Gastrocnemius medialis (tissue), 4 donors: ENCODE data around the gene CDK14. TPM values are rescaled to one million over a fixed set of nuclear protein-coding genes. Genes with fewer than 3 reads are reported as not detected.

Experiments
- ATAC-seq, 2 donors: fragments of 150-250 bp; one replicate each; pipeline ENCODE4 v1.9.1; 2016
- DNase-seq, 2 donors: peaks; one replicate each; pipeline ENCODE4 v3.0.0-alpha.2; 2019
- H3K27ac ChIP-seq, 4 donors: fragments of 200-600 bp; sonication (generic); 1 replicate in 1 of 4; 2 replicates in 3 of 4; pipeline ENCODE4 v1.5.1; 2016 to 2018; ENCODE audit warnings: mild to moderate bottlenecking in 2 of 4, moderate library complexity in 1 of 4
- H3K27me3 ChIP-seq, 3 donors: fragments of 200-600 bp; sonication (generic) in 2 of 3; 1 replicate in 1 of 3; 2 replicates in 2 of 3; pipeline versions ENCODE4 v1.5.1 to v1.6.0; 2016 to 2019; ENCODE audit warnings: mild to moderate bottlenecking in 1 of 3, moderate library complexity in 1 of 3
- H3K36me3 ChIP-seq, 2 donors: fragments of 200-600 bp; sonication (generic) in 1 of 2; one replicate each; pipeline ENCODE4 v1.5.1; 2017 to 2018
- H3K4me1 ChIP-seq, 2 donors: fragments of 200-600 bp; sonication (generic) in 1 of 2; one replicate each; pipeline ENCODE4 v1.5.1; 2016 to 2017; ENCODE audit warnings: mild to moderate bottlenecking in 2 of 2
- H3K4me3 ChIP-seq, 4 donors: fragments of 200-600 bp; sonication (generic) in 3 of 4; 1 replicate in 1 of 4; 2 replicates in 3 of 4; pipeline ENCODE4 v1.5.1; 2016 to 2019; ENCODE audit warnings: mild to moderate bottlenecking in 2 of 4
- H3K9me3 ChIP-seq, 3 donors: fragments of 200-600 bp; sonication (generic) in 2 of 3; 1 replicate in 1 of 3; 2 replicates in 2 of 3; pipeline ENCODE4 v1.5.1; 2016 to 2019
- POLR2A ChIP-seq, 2 donors: fragments of 450-650 bp; IDR thresholded peaks; one replicate each; pipeline ENCODE4 v1.6.1; 2017; ENCODE audit warnings: antibody characterized with exemption in 2 of 2, mild to moderate bottlenecking in 2 of 2, moderate library complexity in 2 of 2
- in situ Hi-C, 4 donors: fragments of 200-750 bp; cut with MboI; loops; one replicate each; pipeline versions ENCODE4 v1.15.0 to v1.8.0; 2017; ENCODE audit warnings: low sequenced_read_pairs in 4 of 4
- intact Hi-C: fragments of 100-400 bp; cut with DNase I; formaldehyde crosslinking; loops from one replicate; pipeline ENCODE4 v1.15.1; 2023; ENCODE audit warnings: low total_unique reads
- total RNA-seq, 4 donors: library from RNA; depleted of rRNA; stranded (reverse); fragments of >200 nt; gene quantifications; one replicate each; pipeline versions ENCODE4 v1.1.0 to v1.2.3, GENCODE V29; 2016
- TF ChIP-seq, protein P1 (sequence below), 5 experiments: fragments of 450-650 bp in 3 of 5; fragments of 200-600 bp in 2 of 5; sonication (generic) in 2 of 5; IDR thresholded peaks in 4 of 5; conservative IDR thresholded peaks in 1 of 5; 1 replicate in 4 of 5; 2 replicates in 1 of 5; pipeline ENCODE4 v1.5.1; 2016 to 2019; ENCODE audit warnings: antibody characterized with exemption in 5 of 5, mild to moderate bottlenecking in 3 of 5, moderate library complexity in 3 of 5

Gene CDK14
- total RNA-seq, 4 donors from 2014 or later: 3.9 to 8.6 (median 7.3) TPM

DNA sequence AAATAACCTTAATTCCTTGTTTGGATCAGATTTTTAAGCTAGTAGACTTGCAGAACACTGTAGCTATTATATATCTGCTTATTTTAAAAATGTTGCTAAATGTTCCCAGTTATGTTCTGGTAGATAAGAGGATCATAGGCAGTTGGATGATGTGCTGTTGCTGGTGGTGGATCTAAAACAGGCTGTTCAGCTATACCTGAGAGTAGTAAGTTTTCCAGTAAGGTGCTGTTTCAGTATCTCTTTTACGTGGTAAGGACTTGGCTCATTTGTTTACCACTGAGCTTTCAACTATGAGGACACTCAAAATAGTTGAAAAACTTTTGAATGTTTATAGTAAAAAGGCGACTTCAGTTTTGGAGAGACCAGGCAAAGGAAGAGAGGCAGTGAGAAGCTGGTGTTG is 180.9 kb downstream of the CDK14 start:
- DNase-seq (no peak), ATAC-seq (no peak)
- H3K4me3 ChIP-seq: no peak overlapping the region
- no peak overlapping the region for H3K27ac ChIP-seq
- intact Hi-C loops (no loop called here), in situ Hi-C loops (no loop called here)
- TF ChIP-seq, protein P1, sequence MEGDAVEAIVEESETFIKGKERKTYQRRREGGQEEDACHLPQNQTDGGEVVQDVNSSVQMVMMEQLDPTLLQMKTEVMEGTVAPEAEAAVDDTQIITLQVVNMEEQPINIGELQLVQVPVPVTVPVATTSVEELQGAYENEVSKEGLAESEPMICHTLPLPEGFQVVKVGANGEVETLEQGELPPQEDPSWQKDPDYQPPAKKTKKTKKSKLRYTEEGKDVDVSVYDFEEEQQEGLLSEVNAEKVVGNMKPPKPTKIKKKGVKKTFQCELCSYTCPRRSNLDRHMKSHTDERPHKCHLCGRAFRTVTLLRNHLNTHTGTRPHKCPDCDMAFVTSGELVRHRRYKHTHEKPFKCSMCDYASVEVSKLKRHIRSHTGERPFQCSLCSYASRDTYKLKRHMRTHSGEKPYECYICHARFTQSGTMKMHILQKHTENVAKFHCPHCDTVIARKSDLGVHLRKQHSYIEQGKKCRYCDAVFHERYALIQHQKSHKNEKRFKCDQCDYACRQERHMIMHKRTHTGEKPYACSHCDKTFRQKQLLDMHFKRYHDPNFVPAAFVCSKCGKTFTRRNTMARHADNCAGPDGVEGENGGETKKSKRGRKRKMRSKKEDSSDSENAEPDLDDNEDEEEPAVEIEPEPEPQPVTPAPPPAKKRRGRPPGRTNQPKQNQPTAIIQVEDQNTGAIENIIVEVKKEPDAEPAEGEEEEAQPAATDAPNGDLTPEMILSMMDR (IDR thresholded peaks at IDR 0.05 in 4 of 5, conservative IDR thresholded peaks at IDR 0.05 in 1 of 5): no peak
- TF ChIP-seq POLR2A (IDR thresholded peaks at IDR 0.05): no peak
- no peaks in the 10 kb centered on the region for H3K9me3 ChIP-seq
- no peaks in the 10 kb centered on the region for H3K36me3 ChIP-seq
- no peaks in the 10 kb centered on the region for H3K27me3 ChIP-seq
- H3K4me1 ChIP-seq: no peaks in the 10 kb centered on the region

DNA sequence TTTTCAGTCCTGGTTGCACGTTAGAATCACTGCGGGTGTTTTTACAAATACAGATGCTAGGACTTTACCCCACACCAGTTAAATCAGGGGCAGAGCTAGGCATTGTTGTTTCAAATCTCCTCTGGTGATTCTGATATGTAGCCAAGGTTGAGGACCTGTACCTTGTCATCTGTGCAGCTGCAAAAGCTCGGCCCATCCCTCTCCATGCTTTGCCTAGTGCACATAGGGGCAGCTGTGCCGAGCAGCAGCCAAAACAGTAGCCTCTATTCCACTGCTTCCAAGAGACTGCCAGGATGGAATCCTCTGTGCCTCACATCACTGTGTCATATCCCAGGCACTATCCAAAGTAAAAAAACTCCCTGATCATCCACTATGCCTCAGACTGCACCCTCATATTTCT is 181.3 kb downstream of the CDK14 start:
- DNase-seq (no peak), ATAC-seq (no peak)
- Histone ChIP-seq H3K4me1 (no peaks in the 10 kb centered on the region), H3K27ac (no peak overlapping the region), H3K36me3 (no peaks in the 10 kb centered on the region), H3K27me3 (no peaks in the 10 kb centered on the region), H3K9me3 (no peaks in the 10 kb centered on the region), H3K4me3 (no peak overlapping the region)
- in situ Hi-C loops (no loop called here), intact Hi-C loops (no loop called here)
- TF ChIP-seq POLR2A (IDR thresholded peaks at IDR 0.05): no peak
- TF ChIP-seq, protein P1 (IDR thresholded peaks at IDR 0.05 in 4 of 5, conservative IDR thresholded peaks at IDR 0.05 in 1 of 5): no peak

GRCh38 chr7:90777886-90778285 is 181.8 kb downstream of the CDK14 start:
- DNase-seq: no peak

DNA sequence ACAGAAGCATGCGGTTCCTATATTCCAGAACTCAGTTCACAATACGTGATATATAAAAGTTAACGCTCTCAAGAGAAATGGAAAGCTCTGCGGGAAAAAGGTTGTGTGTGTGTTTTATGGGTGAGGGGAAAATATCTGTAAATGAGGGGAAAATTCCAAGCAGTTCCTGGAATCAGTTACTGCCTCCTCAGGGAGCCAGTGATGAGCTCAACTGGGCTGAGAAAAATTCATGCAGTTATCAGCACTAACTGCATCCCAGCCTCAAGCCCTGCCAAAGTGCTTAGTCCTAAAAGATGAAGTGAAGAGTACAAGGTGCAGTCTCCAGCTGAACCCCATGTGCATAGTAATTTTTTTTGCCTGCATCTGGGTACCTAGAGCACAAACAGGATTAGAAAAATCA is 191.9 kb downstream of the CDK14 start:
- no peaks in the 10 kb centered on the region for H3K27me3 ChIP-seq
- no peak for ATAC-seq
- H3K27ac ChIP-seq: no peak overlapping the region
- H3K36me3 ChIP-seq: no peaks in the 10 kb centered on the region
- in situ Hi-C loops: no loop called here
- H3K4me1 ChIP-seq: no peaks in the 10 kb centered on the region
- intact Hi-C loops: no loop called here
- no peaks in the 10 kb centered on the region for H3K9me3 ChIP-seq
- TF ChIP-seq POLR2A (IDR thresholded peaks at IDR 0.05): no peak
- TF ChIP-seq, protein P1 (IDR thresholded peaks at IDR 0.05 in 4 of 5, conservative IDR thresholded peaks at IDR 0.05 in 1 of 5): no peak
- no peak for DNase-seq
- H3K4me3 ChIP-seq: no peak overlapping the region

More at GRCh38 chr7:90777886-90778285, 181.8 kb downstream of the CDK14 start:
- in situ Hi-C loops: no loop called here
- no peaks in the 10 kb centered on the region for H3K9me3 ChIP-seq
- no peak overlapping the region for H3K4me3 ChIP-seq
- H3K36me3 ChIP-seq: no peaks in the 10 kb centered on the region
- H3K27me3 ChIP-seq: no peaks in the 10 kb centered on the region
- TF ChIP-seq POLR2A (IDR thresholded peaks at IDR 0.05): no peak
- TF ChIP-seq, protein P1 (IDR thresholded peaks at IDR 0.05 in 4 of 5, conservative IDR thresholded peaks at IDR 0.05 in 1 of 5): no peak
- no peaks in the 10 kb centered on the region for H3K4me1 ChIP-seq
- intact Hi-C loops: no loop called here
- ATAC-seq: no peak
- H3K27ac ChIP-seq: no peak overlapping the region

GRCh38 chr7:90789736-90790306 is 193.7 kb downstream of the CDK14 start:
- H3K9me3 ChIP-seq: no peaks in the 10 kb centered on the region
- intact Hi-C loops (no loop called here), in situ Hi-C loops (no loop called here)
- no peak overlapping the region for H3K4me3 ChIP-seq
- TF ChIP-seq, protein P1 (IDR thresholded peaks at IDR 0.05 in 4 of 5, conservative IDR thresholded peaks at IDR 0.05 in 1 of 5): no peak
- no peak for TF ChIP-seq POLR2A (IDR thresholded peaks at IDR 0.05)
- no peaks in the 10 kb centered on the region for H3K27me3 ChIP-seq
- H3K36me3 ChIP-seq: no peaks in the 10 kb centered on the region
- DNase-seq (no peak), ATAC-seq (no peak)
- no peak overlapping the region for H3K27ac ChIP-seq
- H3K4me1 ChIP-seq: no peaks in the 10 kb centered on the region
